ENCODE data around the gene WDR82.
A peak's percentile ranks its signal among the peaks of the same experiment; 100 is the strongest.

Gene WDR82

GRCh38 chr3:52222319-52223221, 55.9 kb downstream of the WDR82 start:
- DNase-seq (ENCODE audit: low read depth) = no peak

GRCh38 chr3:52221563-52222318, 56.7 kb downstream of the WDR82 start:
- DNase-seq (ENCODE audit: low read depth) = no peak

- no peak for DNase-seq (ENCODE audit: low read depth)
Measured at GRCh38 chr3:52221141-52221562, 57.3 kb downstream of the WDR82 start.

DNA sequence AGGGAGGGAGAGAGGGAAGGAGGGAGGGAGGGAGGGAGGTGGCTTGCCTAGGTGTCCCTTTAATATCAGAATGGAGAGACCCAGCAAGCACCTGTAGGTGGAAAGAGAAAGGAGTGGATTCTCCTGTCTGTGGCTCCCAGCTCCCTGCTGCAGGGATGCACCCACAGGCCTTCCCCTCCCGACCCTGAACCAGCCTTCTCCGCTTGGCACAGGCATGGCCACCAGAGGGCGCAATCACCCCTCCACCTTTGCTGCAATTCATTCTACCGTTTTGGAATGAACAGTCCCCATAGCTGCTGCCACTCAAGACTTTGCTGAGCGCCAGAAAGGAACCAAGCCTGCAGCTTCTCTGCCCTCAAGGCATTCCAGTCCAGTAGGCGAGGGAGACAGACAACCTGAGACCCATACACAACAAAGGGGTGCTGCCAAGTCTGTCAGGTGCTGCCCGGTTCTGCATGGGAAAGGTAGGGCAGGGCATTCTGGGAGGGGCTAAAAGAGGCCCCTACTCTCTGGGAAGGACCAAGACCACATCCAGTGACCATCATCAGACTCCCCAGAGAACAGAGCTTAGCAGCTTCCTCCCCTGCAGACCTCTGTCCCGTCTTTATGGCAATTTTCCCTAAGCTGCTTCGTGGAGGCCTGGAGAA, 57.9 kb downstream of the WDR82 start:
- DNase-seq (ENCODE audit: low read depth) = peak; percentile 56

- no peak for DNase-seq (ENCODE audit: low read depth)
Measured at GRCh38 chr3:52218937-52219650, 59.4 kb downstream of the WDR82 start.

DNA sequence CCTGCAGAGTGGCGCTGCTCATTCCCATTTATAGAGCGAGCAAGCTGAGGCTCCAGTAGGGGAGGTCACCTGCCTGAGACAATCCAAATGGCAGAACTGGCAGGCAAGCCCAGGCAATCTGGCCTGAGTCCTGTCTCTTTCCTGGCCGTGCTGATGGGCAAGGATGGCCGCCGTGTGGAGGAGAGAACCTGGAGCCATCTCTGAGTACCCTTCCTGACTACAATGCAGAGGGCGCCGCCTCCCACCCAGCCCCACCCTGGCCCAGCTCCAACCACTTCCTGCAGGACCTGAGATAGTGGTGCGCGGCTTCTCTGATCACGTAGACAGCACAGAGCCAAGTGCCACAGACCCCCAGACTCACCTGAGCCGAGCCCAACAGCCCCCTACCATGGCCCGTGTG, 60.0 kb downstream of the WDR82 start:
- no peak for DNase-seq (ENCODE audit: low read depth)

GRCh38 chr3:52218026-52218425, 60.4 kb downstream of the WDR82 start:
- DNase-seq (ENCODE audit: low read depth) = no peak

GRCh38 chr3:52217409-52217805, 61.0 kb downstream of the WDR82 start:
- DNase-seq (ENCODE audit: low read depth) = no peak

GRCh38 chr3:52216585-52217408, 61.7 kb downstream of the WDR82 start:
- DNase-seq (ENCODE audit: low read depth) = peak; percentile 69

DNA sequence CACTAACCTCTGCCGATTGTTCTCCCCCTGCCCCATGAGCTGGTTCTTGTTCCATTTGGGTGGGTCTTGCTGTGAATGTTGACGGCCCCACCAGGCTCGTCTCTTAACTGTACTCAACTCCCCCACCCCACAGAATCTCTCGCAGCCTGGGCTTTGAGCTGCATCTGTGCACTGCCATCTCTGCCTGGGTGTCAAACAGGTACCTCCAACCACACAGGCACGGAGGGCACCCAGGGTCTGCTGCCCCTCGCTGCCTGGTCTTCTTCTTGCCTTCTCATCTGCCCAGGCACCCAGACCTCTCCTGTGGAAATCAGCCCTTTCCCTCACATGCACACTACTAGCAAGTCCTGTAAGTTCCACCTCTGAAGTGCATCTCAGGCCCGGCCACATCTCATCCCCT, 63.1 kb downstream of the WDR82 start:
- no peak for DNase-seq (ENCODE audit: low read depth)

DNA sequence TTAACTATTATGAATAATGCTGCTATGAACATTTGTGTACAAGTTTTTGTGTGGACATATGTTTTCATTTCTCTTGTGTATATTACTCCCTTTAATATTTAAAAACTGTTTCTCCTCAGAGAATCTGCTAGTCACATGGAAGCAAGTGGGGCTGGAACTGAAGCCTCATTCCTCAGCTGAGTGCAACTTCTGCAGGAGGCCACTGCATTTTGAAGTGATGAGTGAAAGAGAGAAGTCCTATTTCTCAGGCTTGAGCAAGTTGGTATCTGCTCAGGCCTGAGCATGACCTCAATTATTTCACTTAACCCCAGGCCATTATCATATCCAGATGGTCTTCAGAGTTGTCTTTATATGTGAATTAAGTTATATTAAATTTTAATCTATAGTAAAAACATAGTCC, 64.5 kb downstream of the WDR82 start:
- DNase-seq (ENCODE audit: low read depth) = no peak

DNA sequence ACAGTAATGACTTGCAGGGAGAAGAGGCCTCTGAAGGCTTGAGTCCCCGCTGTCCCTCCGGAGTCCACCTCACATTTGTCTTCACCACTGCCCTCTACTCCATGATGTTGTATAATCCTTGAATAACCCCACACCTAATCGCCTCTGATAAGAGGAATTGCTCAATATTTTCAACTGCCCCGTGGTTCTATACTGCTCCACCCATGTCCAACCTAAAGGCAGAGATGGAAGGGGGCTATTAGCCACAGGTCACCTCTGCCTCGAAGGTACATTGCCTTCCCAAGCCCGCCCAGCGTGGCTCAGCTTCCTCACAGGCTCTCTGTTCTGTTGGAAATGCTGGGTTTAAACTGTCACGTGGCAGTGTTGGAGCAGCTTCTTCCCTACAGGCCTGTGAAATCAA, 65.4 kb downstream of the WDR82 start:
- DNase-seq (ENCODE audit: low read depth) = no peak

DNA sequence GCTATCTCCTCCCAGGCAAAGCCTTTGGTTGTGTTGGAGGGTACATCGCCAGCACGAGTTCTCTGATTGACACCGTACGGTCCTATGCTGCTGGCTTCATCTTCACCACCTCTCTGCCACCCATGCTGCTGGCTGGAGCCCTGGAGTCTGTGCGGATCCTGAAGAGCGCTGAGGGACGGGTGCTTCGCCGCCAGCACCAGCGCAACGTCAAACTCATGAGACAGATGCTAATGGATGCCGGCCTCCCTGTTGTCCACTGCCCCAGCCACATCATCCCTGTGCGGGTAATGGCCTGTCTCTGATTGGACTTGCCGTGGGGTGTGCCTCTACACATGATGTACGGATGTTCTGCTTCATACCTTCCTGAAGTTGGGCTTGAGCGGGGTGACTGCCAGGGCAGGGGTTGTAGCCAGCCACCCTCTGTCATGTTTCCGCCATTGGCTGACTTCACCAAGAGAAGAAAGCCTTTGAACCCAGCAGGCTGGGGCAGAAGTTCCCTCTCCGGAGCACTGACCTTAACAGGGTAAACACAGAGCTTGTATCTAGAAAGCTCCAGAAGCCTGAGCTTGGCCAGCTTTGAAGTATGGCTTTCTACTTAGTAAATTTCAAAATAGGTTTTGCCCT, 67.1 kb downstream of the WDR82 start:
- no peak for DNase-seq (ENCODE audit: low read depth)

DNA sequence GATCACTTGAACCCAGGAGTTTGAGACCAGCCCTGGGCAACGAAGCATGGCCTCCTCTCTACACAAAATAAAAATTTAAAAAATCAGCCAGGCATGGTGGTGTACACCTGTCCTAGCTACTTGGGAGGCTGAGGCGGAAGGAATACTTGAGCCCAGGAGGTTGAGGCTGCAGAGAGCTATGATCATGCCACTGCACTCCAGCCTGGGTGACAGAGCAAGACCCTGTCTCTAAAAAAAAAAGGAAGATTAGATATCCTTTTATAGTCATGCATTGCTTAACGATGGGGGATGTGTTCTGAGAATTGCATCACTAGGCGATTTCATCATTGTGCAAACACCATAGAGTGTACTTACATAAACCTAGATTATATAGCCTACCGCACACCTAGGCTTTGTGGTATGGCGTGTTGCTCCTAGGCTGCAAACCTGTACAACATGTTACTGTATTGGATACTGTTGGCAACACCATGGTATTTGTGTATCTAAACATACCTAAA, 67.9 kb downstream of the WDR82 start:
- DNase-seq (ENCODE audit: low read depth) = peak; percentile 87

DNA sequence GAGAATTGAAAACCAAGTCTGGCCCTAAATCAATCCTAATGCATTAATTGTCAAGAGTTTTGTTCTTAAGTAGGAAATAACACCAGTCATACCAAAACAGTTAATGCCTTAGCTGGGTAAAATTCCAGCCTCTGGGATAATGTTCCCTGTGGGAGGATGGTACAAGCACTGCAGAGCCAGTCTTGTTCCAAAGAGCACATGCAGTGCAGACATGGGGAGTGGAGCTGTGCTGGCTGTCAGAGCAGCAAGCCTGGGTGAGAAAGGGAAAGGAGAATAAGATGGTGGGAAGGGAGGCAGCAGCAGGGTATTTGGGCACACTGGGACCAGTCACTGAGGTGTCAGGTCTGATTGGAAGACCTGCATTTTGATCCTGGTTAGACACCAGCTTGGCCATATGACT, 68.4 kb downstream of the WDR82 start:
- DNase-seq (ENCODE audit: low read depth) = no peak

DNA sequence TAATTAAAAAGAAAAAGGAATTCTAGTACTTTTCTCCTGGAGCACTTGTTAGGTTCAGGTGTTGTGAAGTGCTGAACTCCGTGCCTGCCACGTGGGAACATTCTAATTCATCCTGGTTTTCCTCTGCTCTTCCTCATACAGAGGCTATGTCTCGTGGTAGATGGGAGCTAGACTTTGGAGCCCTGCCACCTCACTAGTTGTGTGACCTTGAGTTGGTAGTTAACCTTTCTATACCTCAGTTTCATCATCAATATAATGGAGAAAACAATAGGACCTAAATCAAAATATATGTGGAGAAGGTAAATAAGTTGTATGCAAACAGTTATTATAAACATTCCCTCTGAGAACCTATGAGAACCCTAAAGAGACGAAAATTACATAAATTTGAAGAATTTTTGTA, 69.9 kb downstream of the WDR82 start:
- DNase-seq (ENCODE audit: low read depth) = no peak

GRCh38 chr3:52205727-52206372, 72.6 kb downstream of the WDR82 start:
- no peak for DNase-seq (ENCODE audit: low read depth)

Measured in iris pigment epithelial cell (primary cell).